Tibial nerve (tissue), 4 donors: Measurements from ENCODE around the gene USP34.

Experiments used
- CTCF ChIP-seq, 5 experiments: fragments of 200-600 bp in 3 of 5; fragments of 450-650 bp in 2 of 5; sonication (generic) in 3 of 5; IDR thresholded peaks; one replicate each; pipeline ENCODE4 v1.5.1; 2016 to 2019; ENCODE audit warnings: antibody characterized with exemption in 5 of 5, mild to moderate bottlenecking in 3 of 5, moderate library complexity in 2 of 5
- EP300 ChIP-seq, 2 donors: sonication (generic); formaldehyde crosslinking; IDR thresholded peaks; one replicate each; pipeline ENCODE4 v1.6.1; 2017; ENCODE audit warnings: antibody characterized with exemption in 2 of 2, mild to moderate bottlenecking in 1 of 2
- POLR2A ChIP-seq, 2 donors: fragments of 450-650 bp; IDR thresholded peaks; one replicate each; pipeline ENCODE4 v1.6.1; 2017; ENCODE audit warnings: antibody characterized with exemption in 2 of 2, mild to moderate bottlenecking in 2 of 2, moderate library complexity in 2 of 2

GRCh38 chr2:61185231-61185728 is 285.6 kb downstream of the USP34 start:
- TF ChIP-seq CTCF (IDR thresholded peaks at IDR 0.05), result no peak
- TF ChIP-seq POLR2A (IDR thresholded peaks at IDR 0.05), result no peak
- TF ChIP-seq EP300 (IDR thresholded peaks at IDR 0.05), result no peak
